Glutamatergic neuron (in vitro differentiated cells): Measurements from ENCODE around the gene GPR137B. TPM values are rescaled to one million over a fixed set of nuclear protein-coding genes. Genes with fewer than 3 reads are reported as not detected.
"Not testable (repeated sequence)": the region's sequence is repeated elsewhere in the genome, so short reads cannot be mapped to it uniquely, and the experiment has no call there.

Source experiments
- DNase-seq: peaks from one replicate; pipeline ENCODE4 v3.0.0; 2022
- H3K27ac Mint-ChIP-seq: one replicate; pipeline ENCODE4 v1.8.0; 2020; ENCODE audit warnings: mild to moderate bottlenecking, mixed read lengths, inconsistent platforms; ENCODE audit not compliant: unreplicated experiment
- H3K27me3 Mint-ChIP-seq: one replicate; pipeline ENCODE4 v1.8.0; 2020; ENCODE audit warnings: mild to moderate bottlenecking, moderate library complexity, mixed read lengths, inconsistent platforms; ENCODE audit not compliant: unreplicated experiment
- H3K36me3 Mint-ChIP-seq: one replicate; pipeline ENCODE4 v1.8.0; 2020; ENCODE audit warnings: mild to moderate bottlenecking, mixed read lengths, inconsistent platforms; ENCODE audit not compliant: unreplicated experiment
- H3K4me1 Mint-ChIP-seq: one replicate; pipeline ENCODE4 v1.8.0; 2020; ENCODE audit warnings: mild to moderate bottlenecking, low read depth, mixed read lengths, inconsistent platforms; ENCODE audit not compliant: unreplicated experiment
- H3K4me3 Mint-ChIP-seq: one replicate; pipeline ENCODE4 v1.8.0; 2020; ENCODE audit warnings: mild to moderate bottlenecking, mixed read lengths, inconsistent platforms; ENCODE audit not compliant: unreplicated experiment
- H3K9me3 Mint-ChIP-seq: one replicate; pipeline ENCODE4 v1.8.0; 2020; ENCODE audit warnings: mild to moderate bottlenecking, moderate library complexity, mixed read lengths, inconsistent platforms; ENCODE audit not compliant: unreplicated experiment
- total RNA-seq: library from RNA; stranded (reverse); fragmentation: NEBNext Ultra II Directional; extraction: Animal tissue kit (Norgen Biotek cat#: 25700); gene quantifications from one replicate; pipeline ENCODE4 v1.2.1, GENCODE V29; 2021; ENCODE audit not compliant: unreplicated experiment
- TF ChIP-seq, protein P1 (sequence below): fragments of 200-600 bp; sonication (generic); IDR thresholded peaks from one replicate; pipeline ENCODE4 v1.5.0; 2021; ENCODE audit not compliant: partially characterized antibody, unreplicated experiment

Gene GPR137B
- total RNA-seq, 1 donor from 2014 or later = 22.5 TPM

DNA sequence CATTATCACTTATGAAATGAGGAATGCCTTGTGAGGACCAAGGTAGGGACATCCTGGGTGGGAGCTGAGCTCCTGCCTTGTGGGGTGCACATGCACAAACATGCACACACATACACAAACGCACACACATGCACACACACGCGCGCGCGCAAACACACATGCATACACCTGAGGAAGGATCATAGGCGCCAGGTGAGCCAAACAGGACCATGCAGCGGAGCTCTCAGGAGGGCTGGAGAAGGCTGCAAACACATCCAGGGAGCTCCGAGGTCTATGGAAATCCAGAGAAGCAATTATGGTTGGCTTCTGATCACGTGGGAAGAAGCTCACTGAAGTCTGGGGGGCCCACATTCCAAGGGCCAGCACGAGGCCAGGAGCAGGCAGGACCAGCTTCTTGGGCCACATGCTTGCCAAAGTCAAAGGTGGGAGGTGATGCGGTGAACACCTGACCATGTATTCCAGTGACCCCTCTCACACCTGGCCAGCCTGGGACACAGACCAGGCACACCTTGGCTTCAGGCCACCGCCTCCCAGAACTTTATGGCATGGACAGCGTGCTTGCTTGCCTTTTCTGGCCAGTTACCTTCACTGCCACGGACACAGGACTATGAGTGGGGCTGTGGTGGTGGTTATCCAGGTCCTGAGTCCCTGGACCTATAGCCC lies 13.6 kb downstream of the GPR137B start:
- Mint-ChIP-seq H3K4me1 (peaks cover 35% of the 10 kb centered on the region), H3K36me3 (peaks cover 3% of the 10 kb centered on the region), H3K4me3 (no peak overlapping the region), H3K27ac (no peak overlapping the region), H3K9me3 (peaks cover 12% of the 10 kb centered on the region), H3K27me3 (peaks cover 11% of the 10 kb centered on the region)
- TF ChIP-seq, protein P1, sequence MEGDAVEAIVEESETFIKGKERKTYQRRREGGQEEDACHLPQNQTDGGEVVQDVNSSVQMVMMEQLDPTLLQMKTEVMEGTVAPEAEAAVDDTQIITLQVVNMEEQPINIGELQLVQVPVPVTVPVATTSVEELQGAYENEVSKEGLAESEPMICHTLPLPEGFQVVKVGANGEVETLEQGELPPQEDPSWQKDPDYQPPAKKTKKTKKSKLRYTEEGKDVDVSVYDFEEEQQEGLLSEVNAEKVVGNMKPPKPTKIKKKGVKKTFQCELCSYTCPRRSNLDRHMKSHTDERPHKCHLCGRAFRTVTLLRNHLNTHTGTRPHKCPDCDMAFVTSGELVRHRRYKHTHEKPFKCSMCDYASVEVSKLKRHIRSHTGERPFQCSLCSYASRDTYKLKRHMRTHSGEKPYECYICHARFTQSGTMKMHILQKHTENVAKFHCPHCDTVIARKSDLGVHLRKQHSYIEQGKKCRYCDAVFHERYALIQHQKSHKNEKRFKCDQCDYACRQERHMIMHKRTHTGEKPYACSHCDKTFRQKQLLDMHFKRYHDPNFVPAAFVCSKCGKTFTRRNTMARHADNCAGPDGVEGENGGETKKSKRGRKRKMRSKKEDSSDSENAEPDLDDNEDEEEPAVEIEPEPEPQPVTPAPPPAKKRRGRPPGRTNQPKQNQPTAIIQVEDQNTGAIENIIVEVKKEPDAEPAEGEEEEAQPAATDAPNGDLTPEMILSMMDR = no peak
- no peak for DNase-seq

DNA sequence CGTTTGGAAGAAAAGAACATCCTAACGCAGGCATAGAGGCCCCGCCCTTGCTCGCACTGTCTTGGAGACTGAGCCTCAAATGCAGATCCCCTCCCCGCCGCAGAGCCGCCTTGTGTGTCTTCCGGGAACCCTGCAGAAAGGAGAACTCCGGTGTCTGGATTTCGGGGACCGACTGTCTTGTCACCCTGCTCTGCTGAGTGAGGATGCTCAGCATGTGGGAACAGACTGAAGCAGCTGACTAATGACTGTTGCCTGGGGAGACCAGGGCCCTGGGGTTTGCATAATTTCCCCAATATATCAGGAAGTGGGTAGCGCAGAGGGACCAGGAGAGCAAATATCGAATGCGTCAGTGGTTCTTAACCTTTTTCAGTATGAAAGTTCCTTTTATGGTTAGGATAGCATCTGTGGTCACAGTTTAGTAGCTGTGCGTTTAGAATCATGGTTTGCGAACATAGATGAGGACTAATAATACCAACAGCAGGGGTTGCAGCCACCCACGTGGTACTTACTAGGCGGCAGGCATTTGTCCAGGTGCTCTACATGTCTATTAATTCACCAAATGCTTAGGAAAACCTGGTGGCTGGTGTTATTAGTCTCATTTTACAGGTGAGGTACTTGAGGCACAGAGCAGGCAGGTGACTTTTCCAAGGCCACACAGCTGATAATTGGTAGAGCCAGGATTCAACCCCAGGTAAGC lies 14.3 kb downstream of the GPR137B start:
- TF ChIP-seq, protein P1 = no peak
- Mint-ChIP-seq H3K27ac (no peak overlapping the region), H3K4me1 (peaks cover 34% of the 10 kb centered on the region), H3K36me3 (peaks cover 10% of the 10 kb centered on the region), H3K4me3 (no peak overlapping the region), H3K9me3 (peaks cover 13% of the 10 kb centered on the region), H3K27me3 (peaks cover 11% of the 10 kb centered on the region)
- no peak for DNase-seq

DNA sequence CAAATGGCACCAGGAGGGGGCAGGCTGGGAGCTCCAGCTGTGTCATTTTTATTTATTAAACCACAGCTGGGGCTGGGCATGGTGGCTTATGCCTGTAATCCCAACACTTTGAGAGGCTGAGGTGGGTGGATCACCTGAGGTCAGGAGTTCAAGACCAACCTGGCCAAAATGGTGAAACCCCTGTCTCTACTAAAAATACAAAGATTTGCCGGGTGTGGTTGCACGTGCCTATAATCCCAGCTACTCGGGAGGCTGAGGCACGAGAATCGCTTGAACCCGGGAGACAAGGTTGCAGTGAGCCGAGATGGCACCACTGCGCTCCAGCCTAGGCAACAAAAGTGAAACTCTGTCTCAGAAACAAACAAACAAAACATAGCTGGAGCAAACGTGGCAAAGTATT lies 15.7 kb downstream of the GPR137B start:
- peaks cover 31% of the 10 kb centered on the region for H3K4me1 Mint-ChIP-seq

DNA sequence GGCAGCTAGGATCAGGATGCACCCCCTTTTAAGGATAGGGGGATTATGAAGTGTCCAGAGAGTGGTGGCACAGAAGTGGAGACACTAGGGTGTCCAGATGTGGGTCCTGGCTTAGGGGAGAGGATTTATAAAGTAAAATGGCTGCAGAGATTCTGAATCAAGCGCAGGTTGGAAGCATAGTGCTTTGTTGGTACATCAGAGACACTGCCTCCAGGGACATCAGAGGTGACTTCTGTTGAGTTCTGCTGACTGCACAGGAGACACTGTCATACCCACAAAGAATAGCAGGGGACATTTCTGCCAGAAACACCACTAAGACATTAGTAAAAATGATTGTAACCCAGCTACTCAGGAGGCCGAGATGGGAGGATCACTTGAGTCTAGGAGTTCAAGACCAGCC lies 16.4 kb downstream of the GPR137B start:
- Mint-ChIP-seq H3K4me1 (peaks cover 24% of the 10 kb centered on the region), H3K36me3 (peaks cover 22% of the 10 kb centered on the region), H3K9me3 (peaks cover 17% of the 10 kb centered on the region), H3K27me3 (peaks cover 11% of the 10 kb centered on the region), H3K27ac (no peak overlapping the region), H3K4me3 (no peak overlapping the region)
- DNase-seq = no peak
- TF ChIP-seq, protein P1 = no peak

More for the DNA sequence above, 15.7 kb downstream of the GPR137B start:
- not testable (repeated sequence) for H3K27ac Mint-ChIP-seq, H3K4me3 Mint-ChIP-seq, DNase-seq
- peaks cover 11% of the 10 kb centered on the region for H3K27me3 Mint-ChIP-seq
- peaks cover 15% of the 10 kb centered on the region for H3K36me3 Mint-ChIP-seq
- H3K9me3 Mint-ChIP-seq = peaks cover 18% of the 10 kb centered on the region

DNA sequence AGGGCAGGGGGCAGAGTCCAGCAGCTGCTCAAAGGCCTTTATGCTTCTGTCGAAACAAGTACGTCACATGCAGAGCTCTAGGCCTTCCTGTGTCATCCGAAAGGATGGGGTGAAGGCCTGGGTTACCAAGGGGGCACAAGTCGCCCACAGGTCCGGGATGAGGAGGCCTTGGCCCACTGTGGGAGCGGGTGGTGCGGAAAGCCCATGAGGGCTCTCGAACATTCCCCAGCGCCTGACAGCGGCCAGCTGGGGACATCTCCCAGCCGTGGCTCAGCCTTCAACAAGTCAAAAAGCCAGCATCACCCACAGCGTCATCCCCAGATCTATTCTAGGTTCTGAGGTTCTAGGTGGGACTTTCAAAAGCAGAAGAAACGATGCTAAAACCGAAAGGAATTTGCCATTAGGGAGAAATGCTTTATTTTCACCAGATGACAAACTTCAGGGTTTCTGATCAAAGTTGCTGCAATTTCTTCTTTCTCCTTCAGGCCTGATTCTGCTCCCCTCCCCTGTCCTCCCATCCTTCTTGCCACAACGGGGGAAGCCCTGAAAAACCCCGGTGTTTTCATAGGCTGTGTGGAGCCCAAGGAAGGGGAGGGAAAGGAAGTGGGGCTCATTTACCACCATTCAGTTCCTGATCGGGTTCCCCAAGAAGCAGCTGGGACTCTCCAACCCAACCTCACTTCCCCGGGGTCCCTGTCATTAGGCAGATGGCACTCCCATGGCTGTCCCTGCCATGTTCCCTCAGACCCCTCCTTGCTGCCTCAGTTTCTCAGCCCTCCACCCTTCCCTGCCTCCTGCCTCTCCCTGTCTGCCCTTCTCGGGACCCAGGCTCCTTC lies 17.6 kb downstream of the GPR137B start:
- TF ChIP-seq, protein P1 = no peak
- no peak for DNase-seq
- Mint-ChIP-seq H3K27me3 (peaks cover 11% of the 10 kb centered on the region), H3K9me3 (peaks cover 16% of the 10 kb centered on the region), H3K4me1 (peaks cover 15% of the 10 kb centered on the region), H3K36me3 (peaks cover 31% of the 10 kb centered on the region), H3K27ac (no peak overlapping the region), H3K4me3 (no peak overlapping the region)
